GM19468 (cell line): ENCODE results near the gene ITGA2B.
A peak's percentile ranks its signal among the peaks of the same experiment; 100 is the strongest.
"Not testable (repeated sequence)": the region's sequence is repeated elsewhere in the genome, so short reads cannot be mapped to it uniquely, and the experiment has no call there.

Source experiments
- ATAC-seq: cut with Tn5 transposase; IDR thresholded peaks from one replicate; pipeline ENCODE4 v1.9.1; 2021; ENCODE audit warnings: mild to moderate bottlenecking, moderate library complexity, moderate number of reproducible peaks; ENCODE audit not compliant: unreplicated experiment; ENCODE audit errors: extremely low read depth

Gene ITGA2B

DNA sequence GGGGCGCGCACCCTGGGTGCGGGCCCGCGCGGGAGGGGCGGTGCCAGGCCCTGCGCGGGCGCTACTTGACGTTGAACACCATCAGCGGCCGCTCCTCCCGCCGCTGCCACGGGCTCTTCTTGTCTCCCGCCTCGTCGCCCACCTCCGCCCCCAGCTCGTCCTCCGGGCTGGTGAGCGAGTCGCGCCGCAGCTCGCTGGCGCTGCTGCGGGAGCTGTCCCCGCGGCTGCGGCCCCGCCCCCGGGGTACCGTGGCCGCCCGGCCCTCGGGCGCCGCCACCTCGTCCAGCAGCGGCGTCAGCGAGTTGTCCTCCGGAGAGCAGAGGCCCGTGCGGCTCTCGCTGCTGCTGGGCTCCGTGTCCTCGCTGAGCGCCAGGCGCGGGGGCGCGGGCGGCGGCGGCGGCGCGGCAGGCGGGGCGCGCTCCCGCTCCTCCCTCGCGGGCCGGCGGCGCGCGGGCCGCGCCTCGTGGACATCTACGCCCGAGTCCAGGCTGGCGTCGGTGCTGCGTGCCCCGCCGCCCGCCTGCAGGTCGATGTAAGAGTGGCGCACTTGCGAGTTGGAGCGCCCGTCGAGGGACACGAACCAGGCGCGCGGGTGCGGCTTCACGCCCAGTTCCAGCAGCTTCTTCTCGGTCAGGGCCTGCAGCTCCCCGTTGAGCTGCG lies 35.6 kb downstream of the ITGA2B start:
- no peak for ATAC-seq

DNA sequence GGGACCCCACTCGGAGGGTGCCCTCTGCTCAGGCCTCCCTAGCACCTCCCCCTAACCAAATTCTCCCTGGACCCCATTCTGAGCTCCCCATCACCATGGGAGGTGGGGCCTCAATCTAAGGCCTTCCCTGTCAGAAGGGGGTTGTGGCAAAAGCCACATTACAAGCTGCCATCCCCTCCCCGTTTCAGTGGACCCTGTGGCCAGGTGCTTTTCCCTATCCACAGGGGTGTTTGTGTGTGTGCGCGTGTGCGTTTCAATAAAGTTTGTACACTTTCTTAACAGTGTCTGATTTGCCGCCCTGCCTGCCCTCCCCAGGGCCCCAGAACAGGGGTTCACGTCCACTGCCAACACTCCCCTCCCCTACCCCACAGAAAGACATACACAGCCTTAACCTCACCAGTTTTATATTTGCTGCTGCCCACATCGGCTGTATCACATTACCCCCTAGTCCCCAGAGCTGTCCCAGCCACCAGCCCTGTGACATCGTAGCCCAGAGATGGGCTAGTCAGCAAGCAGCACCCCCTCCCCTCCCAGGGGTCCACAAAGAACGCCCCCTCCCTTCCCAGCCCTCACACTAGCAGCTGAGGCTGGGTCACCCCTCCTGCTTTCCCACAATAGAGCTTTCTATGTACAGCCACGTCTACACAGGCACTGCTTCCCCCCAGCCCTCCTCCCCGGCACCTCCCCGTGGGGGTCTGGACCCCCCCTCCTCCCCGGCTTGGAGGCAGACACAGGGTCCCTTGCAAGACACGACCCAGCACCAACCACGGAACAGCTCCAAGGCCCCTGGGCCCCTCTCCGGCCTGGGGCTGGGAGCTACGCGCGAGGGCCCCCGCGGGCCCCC lies 36.4 kb downstream of the ITGA2B start:
- ATAC-seq, result no peak

GRCh38 chr17:44351961-44352827 lies 37.3 kb downstream of the ITGA2B start:
- ATAC-seq, result no peak

GRCh38 chr17:44351464-44351863 lies 38.0 kb downstream of the ITGA2B start:
- no peak for ATAC-seq

DNA sequence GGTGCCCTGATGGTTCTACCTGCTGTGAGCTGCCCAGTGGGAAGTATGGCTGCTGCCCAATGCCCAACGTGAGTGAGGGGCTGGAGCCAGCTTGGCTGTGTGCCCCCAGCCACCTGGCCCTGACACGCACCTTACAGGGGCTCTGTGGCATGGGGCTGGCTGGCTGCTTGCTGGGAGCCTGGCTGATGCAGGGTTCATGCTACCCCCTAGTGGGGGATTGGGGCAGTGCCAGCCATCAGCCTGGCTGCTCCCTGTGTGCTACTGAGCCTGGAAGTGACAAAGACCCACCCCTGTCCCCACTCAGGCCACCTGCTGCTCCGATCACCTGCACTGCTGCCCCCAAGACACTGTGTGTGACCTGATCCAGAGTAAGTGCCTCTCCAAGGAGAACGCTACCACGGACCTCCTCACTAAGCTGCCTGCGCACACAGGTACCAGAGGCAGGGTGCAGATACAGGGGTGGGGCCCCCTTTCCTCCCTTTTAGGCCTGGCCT lies 38.7 kb downstream of the ITGA2B start:
- ATAC-seq, result no peak

- no peak for ATAC-seq
Observed at GRCh38 chr17:44349553-44350070, 39.8 kb downstream of the ITGA2B start.

DNA sequence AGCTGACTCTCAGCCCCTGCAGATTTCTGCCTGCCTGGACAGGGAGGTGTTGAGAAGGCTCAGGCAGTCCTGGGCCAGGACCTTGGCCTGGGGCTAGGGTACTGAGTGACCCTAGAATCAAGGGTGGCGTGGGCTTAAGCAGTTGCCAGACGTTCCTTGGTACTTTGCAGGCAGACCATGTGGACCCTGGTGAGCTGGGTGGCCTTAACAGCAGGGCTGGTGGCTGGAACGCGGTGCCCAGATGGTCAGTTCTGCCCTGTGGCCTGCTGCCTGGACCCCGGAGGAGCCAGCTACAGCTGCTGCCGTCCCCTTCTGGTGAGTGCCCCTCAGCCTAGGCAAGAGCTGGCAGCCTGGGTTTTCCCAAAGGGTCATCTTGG lies 40.5 kb downstream of the ITGA2B start:
- ATAC-seq, result no peak

DNA sequence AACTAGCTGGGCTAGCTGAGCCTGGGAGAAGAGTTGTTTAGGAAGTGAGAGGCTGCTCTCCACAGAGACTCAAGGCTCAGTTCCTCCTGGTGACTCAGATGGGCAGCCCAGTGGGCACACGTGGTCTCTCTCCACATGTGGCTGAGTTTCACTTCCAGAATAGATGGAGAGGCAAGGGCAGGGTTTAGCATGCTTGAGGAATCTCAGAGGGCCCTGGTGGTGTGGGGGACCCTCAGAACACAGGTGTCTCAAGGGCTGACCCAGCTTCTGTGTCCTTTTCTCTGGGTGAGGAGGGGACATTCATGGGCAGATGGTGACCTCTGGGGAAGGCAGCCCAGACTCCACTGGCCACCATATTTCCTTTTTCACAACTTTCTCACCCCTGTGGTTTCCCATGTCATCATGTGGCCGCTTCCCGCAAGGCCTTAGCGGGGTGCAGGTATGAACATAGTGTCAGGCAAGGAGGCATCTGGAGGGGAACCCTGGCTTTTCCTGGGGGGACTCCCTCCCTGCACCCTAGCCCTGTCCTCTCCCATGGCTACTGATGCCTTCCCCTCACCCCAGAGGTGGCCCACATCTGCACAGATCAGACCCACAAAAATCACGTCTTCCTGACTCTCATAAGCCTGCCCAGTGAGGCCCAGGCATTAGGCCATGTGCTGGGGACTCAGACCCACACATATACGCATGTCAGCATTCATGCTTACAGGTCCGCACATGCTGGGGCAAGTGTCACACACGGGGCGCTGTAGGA lies 41.0 kb downstream of the ITGA2B start:
- no peak for ATAC-seq

GRCh38 chr17:44347206-44348055 lies 42.0 kb downstream of the ITGA2B start:
- ATAC-seq, result not testable (repeated sequence)

DNA sequence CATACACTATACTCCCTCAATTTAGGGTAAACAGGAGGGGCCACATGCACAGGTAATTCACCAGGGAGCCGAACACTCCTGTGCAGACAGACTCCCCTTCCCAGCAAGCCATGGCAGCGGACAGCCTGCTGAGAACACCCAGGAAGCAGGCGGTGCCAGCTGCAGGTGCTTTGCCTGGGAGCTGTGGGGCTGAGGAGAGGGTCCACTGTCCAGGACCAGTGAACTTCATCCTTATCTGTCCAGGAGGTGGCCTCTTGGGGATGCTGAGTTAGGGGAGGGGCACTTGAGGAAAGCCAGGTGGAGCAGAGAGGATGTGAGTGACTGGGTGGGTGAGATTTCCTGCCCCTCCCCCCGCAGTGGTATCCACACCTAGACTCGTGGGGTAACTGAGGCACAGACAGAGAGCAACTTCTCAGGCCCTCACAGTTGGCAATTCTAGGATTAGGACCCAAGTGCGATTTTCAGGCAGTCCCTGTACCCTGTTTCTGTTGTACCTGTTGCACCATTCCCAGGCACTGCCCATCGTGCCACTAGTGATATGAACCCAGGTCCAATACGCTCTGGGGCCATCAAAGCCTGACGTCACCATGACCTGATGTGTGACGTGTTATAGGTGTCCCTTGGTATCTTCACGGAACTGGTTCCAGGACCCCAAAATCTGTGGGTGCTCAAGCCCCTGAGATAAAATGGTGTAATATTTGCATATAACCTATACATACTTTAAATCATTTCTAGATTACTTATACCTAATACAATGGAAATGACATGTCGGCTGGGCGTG lies 43.2 kb downstream of the ITGA2B start:
- ATAC-seq, result no peak

- no peak for ATAC-seq
Observed at GRCh38 chr17:44345454-44346026, 43.9 kb downstream of the ITGA2B start.

DNA sequence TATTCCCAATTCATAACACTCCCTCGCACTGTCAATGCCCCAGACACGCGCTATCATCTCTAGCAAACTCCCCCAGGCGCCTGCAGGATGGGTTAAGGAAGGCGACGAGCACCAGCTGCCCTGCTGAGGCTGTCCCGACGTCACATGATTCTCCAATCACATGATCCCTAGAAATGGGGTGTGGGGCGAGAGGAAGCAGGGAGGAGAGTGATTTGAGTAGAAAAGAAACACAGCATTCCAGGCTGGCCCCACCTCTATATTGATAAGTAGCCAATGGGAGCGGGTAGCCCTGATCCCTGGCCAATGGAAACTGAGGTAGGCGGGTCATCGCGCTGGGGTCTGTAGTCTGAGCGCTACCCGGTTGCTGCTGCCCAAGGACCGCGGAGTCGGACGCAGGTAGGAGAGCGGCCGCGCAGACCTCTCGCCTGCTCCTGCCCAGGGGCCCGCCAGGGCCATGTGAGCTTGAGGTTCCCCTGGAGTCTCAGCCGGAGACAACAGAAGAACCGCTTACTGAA lies 44.5 kb downstream of the ITGA2B start, which contains the start of gene GRN:
Gene GRN, plus strand, starts transcription at position 364 of the 515 bp plus-strand sequence. CDS start 3,863 bp downstream, outside the sequence.
- peak; percentile 21 for ATAC-seq

GRCh38 chr17:44343510-44344209 lies 45.8 kb downstream of the ITGA2B start:
- ATAC-seq, result no peak

DNA sequence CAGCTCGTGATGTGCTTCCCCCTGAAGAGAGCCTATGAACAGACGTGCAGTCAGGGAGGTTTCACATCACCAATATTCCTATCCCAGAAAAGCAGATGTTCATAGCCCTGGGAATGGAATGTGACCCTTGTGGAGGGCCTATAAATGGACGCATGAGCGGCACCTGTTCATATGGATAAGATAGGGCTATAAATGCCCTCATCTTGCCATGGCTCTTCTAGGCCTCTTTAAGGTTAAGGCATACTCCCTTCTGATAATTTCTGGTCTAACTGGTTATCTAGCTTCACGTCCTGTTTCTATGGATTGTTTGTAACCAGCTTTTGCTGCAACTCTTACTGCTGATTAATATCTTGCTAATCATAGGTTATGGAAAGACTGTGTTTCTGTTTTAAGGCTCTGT lies 48.9 kb downstream of the ITGA2B start:
- not testable (repeated sequence) for ATAC-seq

DNA sequence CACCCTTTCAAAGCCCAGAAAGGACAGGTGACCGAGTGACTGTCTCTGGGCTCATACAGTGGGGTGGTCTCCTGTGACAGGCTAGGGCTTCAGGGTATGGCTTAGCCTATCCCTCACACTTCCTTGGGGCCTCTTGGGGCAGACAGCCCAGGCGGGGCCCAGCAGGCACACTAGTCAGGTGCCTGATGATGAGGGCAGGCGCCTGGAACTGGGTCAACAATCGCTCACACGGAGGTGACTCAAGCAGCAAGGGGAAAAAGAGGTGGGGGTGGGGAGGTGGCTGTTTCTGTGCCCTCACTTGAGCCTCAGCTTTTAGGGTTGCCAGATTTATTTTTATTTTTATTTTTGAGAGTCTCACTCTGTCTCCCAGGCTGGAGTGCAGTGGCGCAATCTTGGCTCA lies 50.7 kb downstream of the ITGA2B start:
- ATAC-seq, result no peak

DNA sequence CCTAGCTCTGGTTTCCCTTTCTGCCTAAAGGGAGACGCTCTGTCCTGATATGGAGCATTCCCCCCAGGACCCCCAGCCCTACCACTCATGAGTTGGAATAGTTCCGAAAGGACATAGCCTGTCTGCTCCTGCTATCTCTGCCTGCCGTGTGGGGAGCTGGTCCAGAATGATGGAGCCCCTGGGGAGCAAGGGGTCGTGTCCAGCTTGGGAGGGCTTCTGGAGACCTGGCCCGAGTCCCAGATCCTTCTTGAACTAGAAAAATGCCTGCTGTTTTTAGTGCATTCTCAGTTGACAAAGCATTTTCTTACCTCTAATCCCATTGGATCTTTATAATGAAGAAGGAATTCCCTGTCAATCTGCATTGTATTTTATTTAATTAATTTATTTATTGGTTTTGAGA lies 53.5 kb downstream of the ITGA2B start:
- ATAC-seq, result no peak

- no peak for ATAC-seq
Observed at GRCh38 chr17:44335564-44335963, 53.9 kb downstream of the ITGA2B start.
